ENCODE data around the gene SYTL2.

DNA sequence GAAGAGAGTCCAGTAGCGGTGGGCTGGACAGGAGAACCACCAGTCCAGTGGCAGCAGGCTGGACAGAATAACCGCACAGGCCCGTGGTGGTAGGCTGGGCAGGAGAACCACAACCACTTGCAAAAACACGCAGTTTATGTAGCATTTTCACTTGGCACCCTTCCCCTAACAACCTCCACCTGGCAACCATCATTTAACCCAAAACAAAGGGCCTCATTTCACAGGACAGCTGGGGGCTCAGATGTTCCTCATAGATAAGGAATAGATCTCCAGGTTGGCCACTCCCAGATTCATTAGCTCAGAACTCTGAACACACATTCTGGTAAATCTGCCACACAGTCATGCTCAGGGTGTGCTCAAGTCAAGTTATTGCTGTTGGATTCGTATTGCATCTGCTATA is 41.2 kb downstream of the SYTL2 start:
- TF ChIP-seq CTCF (IDR thresholded peaks at IDR 0.05), result no peak
- TF ChIP-seq POLR2A (IDR thresholded peaks at IDR 0.05), result no peak
